Progenitor cell of endocrine pancreas (in vitro differentiated cells): ENCODE data around the gene MTERF4. TPM values are rescaled to one million over a fixed set of nuclear protein-coding genes. Genes with fewer than 3 reads are reported as not detected.

Experiments used
- DNase-seq: peaks from one replicate; pipeline ENCODE4 v3.0.0; 2021; ENCODE audit warnings: low spot score; ENCODE audit not compliant: unreplicated experiment
- H3K27ac Mint-ChIP-seq: 2 replicates; pipeline ENCODE4 v1.8.0; 2021; ENCODE audit warnings: mild to moderate bottlenecking, moderate library complexity, mixed read lengths
- H3K27me3 Mint-ChIP-seq: 2 replicates; pipeline ENCODE4 v1.8.0; 2021; ENCODE audit warnings: mixed read lengths
- H3K36me3 Mint-ChIP-seq: 2 replicates; pipeline ENCODE4 v1.8.0; 2022; ENCODE audit warnings: mixed read lengths; ENCODE audit not compliant: insufficient read depth
- H3K4me1 Mint-ChIP-seq: 2 replicates; pipeline ENCODE4 v1.8.0; 2021; ENCODE audit warnings: low read depth, mixed read lengths
- H3K4me3 Mint-ChIP-seq: 2 replicates; pipeline ENCODE4 v1.8.0; 2021; ENCODE audit warnings: low read depth, mild to moderate bottlenecking, moderate library complexity, mixed read lengths
- H3K9me3 Mint-ChIP-seq: 2 replicates; pipeline ENCODE4 v1.8.0; 2021; ENCODE audit warnings: low read depth, mixed read lengths
- CTCF ChIP-seq: fragments of 200-600 bp; sonication (generic); IDR thresholded peaks from one replicate; pipeline ENCODE4 v1.5.0; 2021; ENCODE audit warnings: antibody characterized with exemption, mild to moderate bottlenecking; ENCODE audit not compliant: unreplicated experiment
- total RNA-seq: library from RNA; stranded (reverse); gene quantifications from 2 replicates; pipeline ENCODE4 v1.2.1, GENCODE V29; 2021

Gene MTERF4
- total RNA-seq, 1 donor from 2014 or later = 63.0 TPM

GRCh38 chr2:241053576-241054251 is 48.4 kb downstream of the MTERF4 start:
- no peaks in the 10 kb centered on the region for H3K4me1 Mint-ChIP-seq
- no peaks in the 10 kb centered on the region for H3K9me3 Mint-ChIP-seq
- H3K27me3 Mint-ChIP-seq = peaks cover 20% of the 10 kb centered on the region
- no peak for DNase-seq
- no peak overlapping the region for H3K4me3 Mint-ChIP-seq
- no peak for TF ChIP-seq CTCF
- H3K36me3 Mint-ChIP-seq = no peaks in the 10 kb centered on the region
- no peak overlapping the region for H3K27ac Mint-ChIP-seq

GRCh38 chr2:241052677-241053360 is 49.3 kb downstream of the MTERF4 start:
- Mint-ChIP-seq H3K36me3 (no peaks in the 10 kb centered on the region), H3K9me3 (no peaks in the 10 kb centered on the region), H3K4me1 (no peaks in the 10 kb centered on the region), H3K27ac (no peak overlapping the region), H3K4me3 (no peak overlapping the region), H3K27me3 (peaks cover 20% of the 10 kb centered on the region)
- DNase-seq = no peak
- TF ChIP-seq CTCF = no peak

GRCh38 chr2:241051578-241052487 is 50.3 kb downstream of the MTERF4 start:
- no peak for TF ChIP-seq CTCF
- DNase-seq = no peak
- Mint-ChIP-seq H3K27me3 (peaks cover 24% of the 10 kb centered on the region), H3K36me3 (no peaks in the 10 kb centered on the region), H3K9me3 (no peaks in the 10 kb centered on the region), H3K27ac (no peak overlapping the region), H3K4me3 (no peak overlapping the region), H3K4me1 (no peaks in the 10 kb centered on the region)

- H3K27me3 Mint-ChIP-seq = peaks cover 26% of the 10 kb centered on the region
- no peaks in the 10 kb centered on the region for H3K36me3 Mint-ChIP-seq
- TF ChIP-seq CTCF = no peak
Measured at GRCh38 chr2:241050624-241051577, 51.2 kb downstream of the MTERF4 start.

More at GRCh38 chr2:241050624-241051577, 51.2 kb downstream of the MTERF4 start:
- H3K9me3 Mint-ChIP-seq = peaks cover 2% of the 10 kb centered on the region
- no peak for DNase-seq
- H3K27ac Mint-ChIP-seq = no peak overlapping the region
- no peak overlapping the region for H3K4me3 Mint-ChIP-seq
- no peaks in the 10 kb centered on the region for H3K4me1 Mint-ChIP-seq
